ENCODE measurements around the gene LINC01488. TPM values are rescaled to one million over a fixed set of nuclear protein-coding genes. Genes with fewer than 3 reads are reported as not detected.

The LINC01488 gene
- total and polyA plus RNA-seq, 2 of the 13 experiments (the other 11 are each of a cell fraction or from before 2014, with no cell fraction given) = 0.26 to 0.58 TPM

- TF ChIP-seq HNF1A (IDR thresholded peaks at IDR 0.05; ENCODE audit: low read depth) (no peak), HNF1A (CRISPR knock-in tag; IDR thresholded peaks at IDR 0.05; ENCODE audit: borderline replicate concordance) (peak; percentile 53; the same call in 1 of the 2 replicates), SALL1 (CRISPR knock-in tag; IDR thresholded peaks at IDR 0.05) (peak; percentile 74), ZNF34 (CRISPR knock-in tag; IDR thresholded peaks at IDR 0.05; ENCODE audit: borderline replicate concordance) (0 out of 2 replicates have a peak, but pooled peaks have one; percentile 37), KDM2A (CRISPR knock-in tag; IDR thresholded peaks at IDR 0.05; ENCODE audit: borderline replicate concordance, low read depth) (peak; percentile 42; the same call in 1 of the 2 replicates), FOXA3 (CRISPR knock-in tag; IDR thresholded peaks at IDR 0.05) (peak; percentile 45; the same call in 1 of the 2 replicates), TFAP4 (IDR thresholded peaks at IDR 0.05; ENCODE audit: borderline replicate concordance, low read depth) (peak; percentile 69; the same call in 1 of the 2 replicates), TRIM24 (CRISPR knock-in tag; IDR thresholded peaks at IDR 0.05) (no peak), SP5 (CRISPR knock-in tag; IDR thresholded peaks at IDR 0.05; ENCODE audit: borderline replicate concordance, low read depth) (peak; percentile 51), THAP8 (CRISPR knock-in tag; IDR thresholded peaks at IDR 0.05; ENCODE audit: borderline replicate concordance) (no peak), ZNF747 (CRISPR knock-in tag; IDR thresholded peaks at IDR 0.05; ENCODE audit: borderline replicate concordance) (peak; percentile 51; the same call in 1 of the 2 replicates), KDM1A (CRISPR knock-in tag; IDR thresholded peaks at IDR 0.05) (no peak), ZFY (CRISPR knock-in tag; IDR thresholded peaks at IDR 0.05) (peak; percentile 55; the same call in 1 of the 2 replicates), ZNF687 (CRISPR knock-in tag; IDR thresholded peaks at IDR 0.05) (peak; percentile 93), NONO (IDR thresholded peaks at IDR 0.05) (no peak), NONO (CRISPR knock-in tag; conservative IDR thresholded peaks at IDR 0.05) (0 out of 2 replicates have a peak, but pooled peaks have one; percentile 29), ZFAT (CRISPR knock-in tag; conservative IDR thresholded peaks at IDR 0.05) (no peak), ZFP62 (CRISPR knock-in tag; IDR thresholded peaks at IDR 0.05) (no peak), ARNTL (CRISPR knock-in tag; IDR thresholded peaks at IDR 0.05) (peak; percentile 94), BRCA1 (CRISPR knock-in tag; IDR thresholded peaks at IDR 0.05) (no peak)
These were observed 44.2 kb upstream of the LINC01488 start (continued) for GRCh38 chr11:69437001-69437875.
